ENCODE measurements around the gene ZNF431.
"Not testable (repeated sequence)": the region's sequence is repeated elsewhere in the genome, so short reads cannot be mapped to it uniquely, and the experiment has no call there.

Gene ZNF431

GRCh38 chr19:21141787-21142464 lies at the start of gene ZNF431:
Gene ZNF431 (plus strand): TSS chr19:21142040. CDS start chr19:21142184, 144 bp downstream.
- DNase-seq, result peak; percentile 83 to 90

GRCh38 chr19:21092109-21092508 lies 49.7 kb upstream of the ZNF431 start:
- DNase-seq, result no peak

- no peak for DNase-seq
Measured at GRCh38 chr19:21094347-21095025, 47.4 kb upstream of the ZNF431 start.

- no peak for DNase-seq
Measured at GRCh38 chr19:21098291-21098690, 43.5 kb upstream of the ZNF431 start.

GRCh38 chr19:21101521-21102242 lies 40.2 kb upstream of the ZNF431 start:
- DNase-seq, result no peak

- DNase-seq, result no peak
Measured at GRCh38 chr19:21109116-21109515, 32.7 kb upstream of the ZNF431 start.

GRCh38 chr19:21110183-21110582 lies 31.7 kb upstream of the ZNF431 start:
- no peak for DNase-seq

- DNase-seq, result no peak
Measured at GRCh38 chr19:21115430-21115829, 26.4 kb upstream of the ZNF431 start.

GRCh38 chr19:21117041-21117907 lies 24.6 kb upstream of the ZNF431 start:
- DNase-seq, result no peak

GRCh38 chr19:21126078-21126477 lies 15.8 kb upstream of the ZNF431 start:
- no peak for DNase-seq

GRCh38 chr19:21127001-21127400 lies 14.8 kb upstream of the ZNF431 start:
- no peak for DNase-seq

- no peak for DNase-seq
Measured at GRCh38 chr19:21127898-21128297, 13.9 kb upstream of the ZNF431 start.

GRCh38 chr19:21128901-21129698 lies 12.7 kb upstream of the ZNF431 start:
- no peak for DNase-seq

- no peak for DNase-seq
Measured at GRCh38 chr19:21130097-21130775, 11.6 kb upstream of the ZNF431 start.

- no peak for DNase-seq
Measured at GRCh38 chr19:21133633-21134032, 8.2 kb upstream of the ZNF431 start.

- no peak for DNase-seq
Measured at GRCh38 chr19:21134934-21135366, 6.9 kb upstream of the ZNF431 start.

- no peak for DNase-seq
Measured at GRCh38 chr19:21135433-21135832, 6.4 kb upstream of the ZNF431 start.

- DNase-seq, result no peak
Measured at GRCh38 chr19:21138130-21138529, 3.7 kb upstream of the ZNF431 start.

GRCh38 chr19:21141006-21141405 lies 834 bp upstream of the ZNF431 start:
- DNase-seq, result not testable (repeated sequence)

- DNase-seq, result no peak
Measured at GRCh38 chr19:21143428-21143827, 1.6 kb downstream of the ZNF431 start.

- no peak for DNase-seq
Measured at GRCh38 chr19:21143854-21144253, 2.0 kb downstream of the ZNF431 start.

All from cerebellar nuclear complex (tissue), 1 donor.